Adrenal gland (tissue), 5 donors: ENCODE data around the gene EPSTI1.

Source experiments
- POLR2A ChIP-seq, 2 donors: fragments of 450-650 bp; IDR thresholded peaks; one replicate each; pipeline ENCODE4 v1.6.1; 2017; ENCODE audit warnings: antibody characterized with exemption in 2 of 2, mild to moderate bottlenecking in 2 of 2, moderate library complexity in 1 of 2
- TF ChIP-seq, protein P1 (sequence below), 6 experiments: fragments of 450-650 bp in 4 of 6; fragments of 200-600 bp in 2 of 6; sonication (generic) in 1 of 6; IDR thresholded peaks; 1 replicate in 5 of 6; 2 replicates in 1 of 6; pipeline versions ENCODE4 v1.5.1 to v1.8.0; 2016 to 2021; ENCODE audit warnings: antibody characterized with exemption in 6 of 6, mild to moderate bottlenecking in 2 of 6, moderate library complexity in 1 of 6
- donor health status: DM: no; HTN: no; CAD: no.

- TF ChIP-seq, protein P1, sequence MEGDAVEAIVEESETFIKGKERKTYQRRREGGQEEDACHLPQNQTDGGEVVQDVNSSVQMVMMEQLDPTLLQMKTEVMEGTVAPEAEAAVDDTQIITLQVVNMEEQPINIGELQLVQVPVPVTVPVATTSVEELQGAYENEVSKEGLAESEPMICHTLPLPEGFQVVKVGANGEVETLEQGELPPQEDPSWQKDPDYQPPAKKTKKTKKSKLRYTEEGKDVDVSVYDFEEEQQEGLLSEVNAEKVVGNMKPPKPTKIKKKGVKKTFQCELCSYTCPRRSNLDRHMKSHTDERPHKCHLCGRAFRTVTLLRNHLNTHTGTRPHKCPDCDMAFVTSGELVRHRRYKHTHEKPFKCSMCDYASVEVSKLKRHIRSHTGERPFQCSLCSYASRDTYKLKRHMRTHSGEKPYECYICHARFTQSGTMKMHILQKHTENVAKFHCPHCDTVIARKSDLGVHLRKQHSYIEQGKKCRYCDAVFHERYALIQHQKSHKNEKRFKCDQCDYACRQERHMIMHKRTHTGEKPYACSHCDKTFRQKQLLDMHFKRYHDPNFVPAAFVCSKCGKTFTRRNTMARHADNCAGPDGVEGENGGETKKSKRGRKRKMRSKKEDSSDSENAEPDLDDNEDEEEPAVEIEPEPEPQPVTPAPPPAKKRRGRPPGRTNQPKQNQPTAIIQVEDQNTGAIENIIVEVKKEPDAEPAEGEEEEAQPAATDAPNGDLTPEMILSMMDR (IDR thresholded peaks at IDR 0.05) = no peak
- no peak for TF ChIP-seq POLR2A (IDR thresholded peaks at IDR 0.05)
Observed at GRCh38 chr13:42926555-42926954, 65.5 kb downstream of the EPSTI1 start.
